Amniotic epithelial cell (primary cell): ENCODE measurements around the gene S100A11.

Source experiments
- DNase-seq: peaks from one replicate; pipeline ENCODE4 v3.0.0-alpha.2; 2010; ENCODE audit warnings: low read depth

Gene S100A11

DNA sequence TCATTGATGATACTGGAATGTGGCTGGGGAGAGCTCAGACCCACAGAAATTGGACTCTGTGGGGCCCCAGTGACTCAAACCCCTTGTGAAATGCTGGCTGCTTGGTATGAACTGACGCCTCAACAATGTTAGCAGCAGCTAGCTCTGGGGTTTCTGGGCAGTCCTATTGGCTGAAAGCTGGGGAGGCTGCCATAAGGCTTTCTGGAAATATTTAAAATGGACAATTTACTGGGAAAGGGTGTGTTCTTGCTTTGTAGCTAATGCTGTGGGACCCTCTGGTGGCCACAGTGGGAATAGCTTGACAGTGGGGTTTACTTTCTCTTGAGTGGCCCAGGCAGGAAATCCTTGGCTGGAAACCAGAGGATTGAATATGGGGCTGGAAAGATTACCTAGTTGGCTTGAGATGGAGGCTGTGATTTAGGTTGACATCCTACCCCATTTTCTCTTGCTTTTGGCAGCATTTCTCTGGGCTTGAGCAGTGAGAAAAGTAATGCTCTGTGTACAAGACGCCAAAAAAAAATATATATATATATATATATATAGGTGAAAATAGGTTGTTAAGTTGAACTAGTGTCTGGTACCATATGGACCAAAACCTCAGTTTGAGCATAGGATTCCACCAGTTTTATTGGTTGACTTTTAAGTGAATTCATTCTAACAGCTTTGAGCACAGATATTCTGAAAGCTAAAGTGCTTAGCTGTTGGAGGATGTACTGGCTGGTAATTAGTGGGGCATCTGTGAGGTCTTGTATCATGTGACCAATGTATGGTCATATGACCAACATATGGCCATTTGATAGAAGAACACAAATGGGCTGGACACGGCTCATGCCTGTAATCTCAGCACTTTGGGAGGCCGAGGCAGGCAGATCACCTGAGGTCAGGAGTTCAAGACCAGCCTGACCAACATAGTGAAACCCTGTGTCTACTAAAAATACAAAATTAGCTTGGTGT, 34.9 kb downstream of the S100A11 start:
- peak; percentile 98 for DNase-seq

DNA sequence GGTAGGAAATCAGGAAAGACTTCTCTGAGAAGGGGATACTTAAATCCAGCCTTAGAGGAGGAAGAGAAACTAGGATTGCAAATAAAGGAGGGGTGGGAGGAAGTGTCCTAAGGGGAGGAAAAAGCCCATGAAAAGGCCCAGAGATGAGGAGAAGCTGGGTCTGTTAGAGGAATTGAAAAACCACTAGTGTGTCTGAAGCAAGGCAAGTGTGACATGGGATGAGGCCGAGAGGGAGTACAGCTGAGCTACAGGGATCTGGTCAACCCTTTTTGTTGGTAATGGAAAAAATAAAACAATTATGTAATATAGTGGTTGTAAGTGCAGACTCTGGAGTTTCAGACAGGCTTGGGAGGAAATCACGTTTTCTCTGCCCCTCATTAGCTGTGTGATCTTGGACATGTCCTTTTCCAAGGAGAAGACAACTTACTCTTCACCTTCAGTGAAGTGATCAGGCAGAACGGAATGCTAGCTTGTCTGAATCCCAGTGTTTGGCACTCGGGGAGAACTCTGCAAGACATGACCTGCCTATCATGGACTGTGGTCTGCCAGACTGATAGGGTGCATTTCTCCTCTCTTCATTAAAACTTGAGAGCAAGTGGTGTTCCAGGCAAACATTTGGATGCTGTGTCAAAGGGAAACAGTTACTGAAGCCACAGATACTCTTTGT, 35.7 kb downstream of the S100A11 start:
- peak; percentile 82 for DNase-seq

GRCh38 chr1:151998611-151999362, 38.0 kb downstream of the S100A11 start:
- DNase-seq, result no peak

GRCh38 chr1:151997284-151997570, 39.6 kb downstream of the S100A11 start:
- DNase-seq, result no peak

GRCh38 chr1:151995774-151996173, 41.0 kb downstream of the S100A11 start:
- DNase-seq, result peak; percentile 75

DNA sequence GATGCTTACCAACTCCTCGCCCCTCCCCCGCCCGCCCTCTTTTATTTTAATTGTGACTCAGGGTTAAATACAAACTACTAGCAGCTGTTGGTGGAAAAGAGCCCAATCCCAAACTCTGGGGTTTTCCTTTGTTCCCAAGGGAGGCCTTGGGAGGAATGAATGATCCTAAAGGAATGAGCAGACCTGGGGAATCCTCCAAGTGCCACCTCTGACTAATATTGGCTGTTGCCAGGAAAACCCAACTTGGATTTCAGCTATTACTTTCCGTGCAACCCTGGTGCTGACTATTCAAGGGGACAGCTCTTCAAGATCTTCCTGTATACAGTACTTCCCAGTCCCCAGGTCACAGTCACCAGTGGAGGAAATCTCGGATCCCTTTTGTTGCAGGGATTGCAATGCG, 41.8 kb downstream of the S100A11 start:
- peak; percentile 78 for DNase-seq

- DNase-seq, result peak; percentile 70
Observed at GRCh38 chr1:151993734-151994496, 42.9 kb downstream of the S100A11 start, which contains the start of gene S100A10. S100A10 (minus strand) TSS chr1:151993859; CDS start chr1:151986230, 7,629 bp downstream.

DNA sequence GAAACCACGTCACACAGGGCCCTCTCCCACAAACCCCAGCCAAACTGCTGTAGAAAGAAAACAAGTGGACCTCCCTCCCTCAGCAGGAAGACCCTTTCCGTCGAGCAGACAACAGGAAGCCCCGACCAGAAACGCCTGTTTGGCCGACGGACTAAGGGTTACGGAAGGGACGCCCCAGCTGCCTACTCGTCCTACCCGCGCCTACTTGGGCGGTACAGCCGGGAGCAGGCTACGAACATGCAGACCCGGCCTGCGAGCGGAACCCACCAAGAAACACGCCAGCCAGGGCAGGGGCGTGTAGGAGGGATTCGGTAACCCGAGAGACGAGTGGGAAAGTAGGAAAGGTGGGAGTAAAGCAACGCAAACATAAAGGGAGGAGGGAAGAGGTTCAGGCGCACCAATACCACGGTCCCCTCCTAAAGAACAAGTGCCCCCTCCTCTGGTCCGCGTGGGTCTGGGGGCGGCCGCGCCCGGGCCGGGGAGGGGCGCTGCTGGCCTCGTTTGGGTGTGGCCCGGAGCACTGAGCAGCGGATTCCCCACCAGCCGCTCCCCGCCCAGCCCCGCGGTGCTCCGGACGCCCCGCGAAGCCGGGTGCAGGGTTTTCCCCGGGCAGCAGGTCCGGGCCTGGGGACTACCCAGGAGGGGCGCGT, 43.6 kb downstream of the S100A11 start:
- DNase-seq, result no peak

- DNase-seq, result peak; percentile 90
Observed at GRCh38 chr1:151992303-151993083, 44.3 kb downstream of the S100A11 start.

DNA sequence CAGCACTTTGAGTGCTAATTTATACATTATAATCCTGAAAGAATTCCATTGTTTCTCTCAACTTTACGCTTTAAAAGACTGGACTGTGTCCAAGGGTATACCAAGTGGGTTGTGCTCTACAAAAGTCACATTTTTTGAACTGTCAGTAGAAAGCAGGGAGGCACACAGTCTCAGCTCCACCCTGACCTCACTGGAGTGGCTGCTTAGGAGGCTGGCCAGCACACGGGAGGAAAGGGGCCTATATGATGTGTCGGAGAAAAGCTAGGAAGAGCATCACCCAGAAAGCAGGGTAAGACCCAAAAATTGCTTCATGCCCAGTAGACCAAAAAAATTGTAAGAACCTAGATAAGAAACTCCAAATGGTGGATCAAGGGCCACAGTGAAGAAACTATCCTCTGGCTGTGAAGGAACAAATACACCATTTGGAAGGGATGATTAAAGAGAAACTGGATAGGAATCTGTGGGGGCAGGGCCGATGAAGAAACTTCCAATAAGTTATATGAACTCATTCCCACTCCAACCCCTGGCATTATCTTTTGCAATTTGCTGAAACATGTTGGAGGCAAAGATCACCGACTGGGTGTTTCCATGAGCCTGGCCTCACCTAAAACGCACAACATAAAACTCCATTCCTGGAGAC, 45.0 kb downstream of the S100A11 start:
- no peak for DNase-seq

DNA sequence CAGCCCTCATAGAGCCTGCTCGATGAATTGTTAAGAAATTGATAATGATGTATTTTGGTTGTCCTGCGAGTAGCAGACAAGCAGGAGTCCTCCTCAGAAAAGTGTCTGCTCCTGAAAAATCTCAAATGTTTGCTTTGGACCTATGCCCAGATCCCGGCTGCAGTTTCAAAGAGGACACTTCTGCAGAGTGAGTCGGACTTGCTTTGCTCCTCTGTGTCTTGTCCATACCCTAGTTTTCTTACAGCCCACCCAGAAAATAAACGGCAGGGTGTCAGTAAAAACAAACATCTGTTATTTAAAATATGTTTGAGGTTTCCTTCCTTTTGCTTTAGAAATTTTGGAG, 46.0 kb downstream of the S100A11 start:
- DNase-seq, result no peak

- no peak for DNase-seq
Observed at GRCh38 chr1:151990058-151990855, 46.5 kb downstream of the S100A11 start.

DNA sequence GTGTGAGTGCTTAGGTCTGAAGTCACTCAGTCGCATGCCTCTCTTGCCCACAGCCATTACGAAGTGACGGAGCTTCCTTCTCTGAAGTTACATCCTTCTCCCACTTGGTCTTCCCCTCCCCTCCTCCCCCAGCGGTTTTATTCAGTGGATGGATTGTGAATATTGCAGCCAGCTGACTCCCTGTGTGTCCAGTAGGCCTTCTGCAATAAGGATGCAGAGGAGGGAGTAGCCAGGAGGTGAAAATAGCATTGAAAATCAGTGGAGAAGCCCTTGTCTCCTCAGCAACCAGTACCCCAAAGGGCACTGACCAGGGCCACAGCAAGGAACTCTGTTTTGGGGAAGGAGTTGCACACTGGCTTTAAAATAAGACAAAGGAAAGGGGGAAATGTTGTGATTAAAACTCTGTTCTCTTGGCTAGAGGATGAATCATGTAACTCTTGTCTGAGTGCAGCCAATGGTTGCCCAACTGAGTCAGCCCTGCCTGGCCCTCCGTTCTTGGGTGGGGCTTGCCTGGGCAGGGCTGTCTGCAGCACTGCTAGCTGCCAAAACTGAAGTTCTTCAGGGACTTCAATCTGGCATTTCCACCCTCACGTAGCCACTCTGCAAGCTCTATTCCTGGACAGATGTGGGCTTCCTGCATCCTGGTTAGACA, 47.5 kb downstream of the S100A11 start:
- peak; percentile 85 for DNase-seq

DNA sequence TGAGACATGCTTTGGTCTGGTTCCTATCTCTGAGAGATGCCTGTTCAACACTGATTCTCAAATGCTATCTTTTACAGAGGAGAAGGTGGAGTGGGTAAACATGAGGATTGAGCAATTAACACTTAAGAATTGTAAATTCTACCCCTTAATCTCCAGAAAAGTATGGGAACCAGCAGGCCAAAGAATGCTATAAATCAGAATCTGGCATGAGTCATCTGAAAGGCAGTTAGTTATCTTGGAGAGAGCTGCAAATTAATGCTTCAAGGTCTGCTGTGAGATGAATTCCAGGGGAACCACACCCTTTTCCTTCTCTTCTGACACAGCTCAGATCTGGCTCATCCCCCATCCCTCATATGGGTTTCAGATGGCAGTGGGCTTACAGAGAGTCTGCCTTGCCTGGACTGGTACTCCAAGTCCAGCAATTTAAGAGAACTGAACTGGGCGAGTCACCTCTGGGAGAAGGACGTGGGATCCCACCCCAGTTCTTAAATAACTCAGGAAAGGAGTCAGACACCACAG, 48.3 kb downstream of the S100A11 start:
- DNase-seq, result peak; percentile 98

GRCh38 chr1:151986501-151987190, 50.2 kb downstream of the S100A11 start:
- DNase-seq, result no peak

DNA sequence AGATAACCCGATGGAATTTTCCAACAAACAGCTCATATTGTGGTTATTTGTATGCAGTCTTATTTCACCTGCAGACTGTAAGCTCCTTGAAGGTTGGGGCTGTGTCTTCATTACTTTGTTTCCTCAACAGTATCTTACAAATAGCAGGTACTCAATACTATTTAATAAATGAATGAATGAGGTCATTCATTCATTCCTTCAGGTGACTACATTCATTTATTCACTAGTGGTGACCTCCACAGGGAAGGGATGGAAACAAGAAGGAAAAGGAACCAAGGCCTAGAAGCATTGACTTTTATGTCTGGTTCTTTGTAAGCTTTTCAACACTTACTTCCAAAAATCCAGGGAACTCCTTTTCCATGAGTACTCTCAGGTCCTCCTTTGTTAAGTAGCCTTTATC, 51.0 kb downstream of the S100A11 start:
- no peak for DNase-seq

DNA sequence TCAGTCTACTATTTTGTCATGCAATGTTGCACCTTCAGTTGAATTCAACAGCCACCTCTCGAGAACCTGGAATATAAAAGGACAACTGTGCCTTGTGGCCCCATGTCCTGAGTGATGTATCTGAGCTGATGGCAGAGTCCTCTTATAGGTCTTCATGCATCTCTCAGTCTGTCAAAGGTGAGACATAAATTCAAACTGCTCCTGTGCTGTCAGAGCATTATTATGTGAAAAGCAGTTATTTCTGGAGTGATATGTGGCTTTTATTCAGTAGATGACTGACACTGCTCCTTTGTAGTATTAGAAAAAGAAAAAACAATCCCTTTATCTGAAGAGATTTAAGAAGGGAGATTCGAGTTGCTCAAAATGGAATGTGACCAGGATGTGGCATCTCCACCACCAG, 51.5 kb downstream of the S100A11 start:
- DNase-seq, result no peak
